ENCODE results near the gene TMEM181.
"Not testable (repeated sequence)": the region's sequence is repeated elsewhere in the genome, so short reads cannot be mapped to it uniquely, and the experiment has no call there.

The TMEM181 gene

GRCh38 chr6:158666628-158667359, 106.9 kb downstream of the TMEM181 start:
- FAIRE-seq: peak; percentile 17
- TF ChIP-seq POLR2A (IDR thresholded peaks at IDR 0.05; ENCODE audit: low read depth, low read length) (no peak), TAF1 (IDR thresholded peaks at IDR 0.05; ENCODE audit: borderline replicate concordance, low read depth, low read length) (no peak), POLR2AphosphoS5 (IDR thresholded peaks at IDR 0.05; ENCODE audit: low read depth, low read length) (no peak)
- no peak for DNase-seq (ENCODE audit: insufficient read length)

GRCh38 chr6:158667360-158667981, 107.6 kb downstream of the TMEM181 start:
- DNase-seq (ENCODE audit: insufficient read length) (no peak), FAIRE-seq (no peak)
- TF ChIP-seq TAF1 (IDR thresholded peaks at IDR 0.05; ENCODE audit: borderline replicate concordance, low read depth, low read length) (no peak), POLR2AphosphoS5 (IDR thresholded peaks at IDR 0.05; ENCODE audit: low read depth, low read length) (no peak), POLR2A (IDR thresholded peaks at IDR 0.05; ENCODE audit: low read depth, low read length) (no peak)

- TF ChIP-seq POLR2A (IDR thresholded peaks at IDR 0.05; ENCODE audit: low read depth, low read length): no peak
- no peak for TF ChIP-seq POLR2AphosphoS5 (IDR thresholded peaks at IDR 0.05; ENCODE audit: low read depth, low read length)
- no peak for TF ChIP-seq TAF1 (IDR thresholded peaks at IDR 0.05; ENCODE audit: borderline replicate concordance, low read depth, low read length)
- FAIRE-seq: no peak
- no peak for DNase-seq (ENCODE audit: insufficient read length)
These were observed 108.8 kb downstream of the TMEM181 start for GRCh38 chr6:158668707-158669103.

DNA sequence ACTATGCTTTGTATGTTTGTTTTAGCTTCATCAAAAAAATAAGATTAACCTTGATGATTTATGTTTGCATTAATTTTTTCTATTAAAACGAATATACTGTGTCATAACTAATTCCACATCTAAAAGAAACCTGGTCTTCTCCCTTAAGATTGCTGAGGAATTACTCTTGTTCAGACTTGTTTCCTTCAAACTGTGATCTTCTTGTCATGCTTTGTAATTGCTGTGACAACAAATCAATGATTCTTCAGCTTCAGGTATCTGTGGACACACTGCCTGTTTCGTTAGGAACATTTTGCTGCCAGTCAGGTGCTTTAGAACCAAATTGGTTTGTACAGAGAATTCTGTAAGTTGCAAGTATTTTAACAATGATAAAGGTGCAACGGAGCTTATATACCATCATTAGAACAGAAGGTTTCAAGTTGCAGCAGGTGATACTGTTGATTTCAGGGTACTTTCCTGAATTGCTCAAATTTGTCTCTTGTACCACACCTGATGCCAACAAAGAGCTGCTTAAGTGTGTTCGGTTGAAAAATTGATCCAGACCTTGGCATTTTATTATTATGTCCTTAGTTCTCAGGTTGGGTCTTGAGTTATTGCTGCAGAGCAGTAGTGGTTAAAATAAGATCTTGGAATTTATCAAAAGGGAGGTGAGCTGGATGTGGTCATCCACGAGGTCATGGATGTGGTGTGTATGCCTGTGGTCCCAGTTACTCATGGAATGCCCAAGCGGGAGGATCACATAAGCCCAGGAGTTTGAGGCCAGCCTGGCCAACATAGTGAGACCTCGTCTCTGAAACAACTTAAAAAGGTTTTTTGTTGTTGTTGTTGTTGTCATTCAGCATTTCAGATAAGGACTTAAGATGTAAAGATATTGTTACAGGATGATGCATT, 109.5 kb downstream of the TMEM181 start:
- DNase-seq (ENCODE audit: insufficient read length): no peak
- TF ChIP-seq TAF1 (IDR thresholded peaks at IDR 0.05; ENCODE audit: borderline replicate concordance, low read depth, low read length): no peak
- TF ChIP-seq POLR2AphosphoS5 (IDR thresholded peaks at IDR 0.05; ENCODE audit: low read depth, low read length): no peak
- no peak for TF ChIP-seq POLR2A (IDR thresholded peaks at IDR 0.05; ENCODE audit: low read depth, low read length)
- FAIRE-seq: no peak

DNA sequence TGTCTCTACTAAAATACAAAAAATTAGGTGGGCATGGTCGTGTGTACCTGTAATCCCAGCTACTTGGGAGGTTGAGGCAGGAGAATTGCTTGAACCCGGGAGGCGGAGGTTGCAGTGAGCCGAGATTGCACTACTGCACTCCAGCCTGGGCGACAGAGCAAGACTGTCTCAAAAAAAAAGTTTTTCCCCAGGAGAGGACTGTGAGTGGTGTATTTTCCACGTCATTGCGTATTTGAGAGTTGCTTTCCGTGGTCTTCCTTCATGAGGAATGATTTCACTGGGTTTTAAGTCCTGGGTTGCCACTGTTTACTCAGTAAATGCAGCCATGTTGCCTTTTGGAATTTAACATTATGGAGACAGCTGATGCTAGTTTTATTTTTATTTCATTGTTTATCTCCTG, 112.2 kb downstream of the TMEM181 start:
- not testable (repeated sequence) for DNase-seq (ENCODE audit: insufficient read length); FAIRE-seq

DNA sequence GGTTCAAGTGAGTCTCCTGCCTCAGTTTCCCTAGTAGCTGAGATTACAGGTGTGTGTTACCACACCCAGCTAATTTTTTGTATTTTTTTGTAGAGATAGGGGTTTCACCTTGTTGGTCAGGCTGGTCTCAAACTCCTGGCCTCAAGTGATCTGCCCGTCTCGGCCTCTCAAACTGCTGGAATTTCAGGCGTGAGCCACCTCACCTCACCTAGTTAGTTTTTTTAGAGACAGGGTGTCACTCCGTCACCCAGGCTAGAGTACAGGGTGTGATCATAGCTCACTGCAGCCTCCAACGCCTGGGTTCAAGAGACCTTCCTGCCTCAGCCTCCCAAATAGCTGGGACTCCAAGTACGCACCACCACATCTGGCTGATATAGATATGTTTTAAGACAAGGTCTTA, 112.8 kb downstream of the TMEM181 start:
- TF ChIP-seq POLR2A (IDR thresholded peaks at IDR 0.05; ENCODE audit: low read depth, low read length) (no peak), TAF1 (IDR thresholded peaks at IDR 0.05; ENCODE audit: borderline replicate concordance, low read depth, low read length) (no peak), POLR2AphosphoS5 (IDR thresholded peaks at IDR 0.05; ENCODE audit: low read depth, low read length) (no peak)
- no peak for DNase-seq (ENCODE audit: insufficient read length)
- no peak for FAIRE-seq

GRCh38 chr6:158674342-158675131, 114.6 kb downstream of the TMEM181 start:
- TF ChIP-seq POLR2A (IDR thresholded peaks at IDR 0.05; ENCODE audit: low read depth, low read length): no peak
- no peak for TF ChIP-seq TAF1 (IDR thresholded peaks at IDR 0.05; ENCODE audit: borderline replicate concordance, low read depth, low read length)
- TF ChIP-seq POLR2AphosphoS5 (IDR thresholded peaks at IDR 0.05; ENCODE audit: low read depth, low read length): no peak
- FAIRE-seq (no peak), DNase-seq (ENCODE audit: insufficient read length) (no peak)

DNA sequence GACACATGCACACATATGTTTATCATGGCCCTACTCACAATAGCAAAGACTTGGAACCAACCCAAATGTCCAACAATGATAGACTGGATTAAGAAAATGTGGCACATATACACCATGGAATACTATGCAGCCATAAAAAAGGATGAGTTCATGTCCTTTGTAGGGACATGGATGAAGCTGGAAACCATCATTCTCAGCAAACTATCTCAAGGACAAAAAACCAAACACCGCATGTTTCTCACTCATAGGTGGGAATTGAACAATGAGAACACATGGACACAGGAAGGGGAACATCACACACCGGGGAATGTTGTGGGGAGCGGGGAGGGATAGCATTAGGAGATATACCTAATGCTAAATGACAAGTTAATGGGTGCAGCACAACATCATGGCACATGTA, 117.2 kb downstream of the TMEM181 start:
- FAIRE-seq; DNase-seq (ENCODE audit: insufficient read length): not testable (repeated sequence)

GRCh38 chr6:158677906-158678578, 118.2 kb downstream of the TMEM181 start:
- no peak for FAIRE-seq
- DNase-seq (ENCODE audit: insufficient read length): no peak
- no peak for TF ChIP-seq POLR2AphosphoS5 (IDR thresholded peaks at IDR 0.05; ENCODE audit: low read depth, low read length)
- no peak for TF ChIP-seq TAF1 (IDR thresholded peaks at IDR 0.05; ENCODE audit: borderline replicate concordance, low read depth, low read length)
- TF ChIP-seq POLR2A (IDR thresholded peaks at IDR 0.05; ENCODE audit: low read depth, low read length): no peak

DNA sequence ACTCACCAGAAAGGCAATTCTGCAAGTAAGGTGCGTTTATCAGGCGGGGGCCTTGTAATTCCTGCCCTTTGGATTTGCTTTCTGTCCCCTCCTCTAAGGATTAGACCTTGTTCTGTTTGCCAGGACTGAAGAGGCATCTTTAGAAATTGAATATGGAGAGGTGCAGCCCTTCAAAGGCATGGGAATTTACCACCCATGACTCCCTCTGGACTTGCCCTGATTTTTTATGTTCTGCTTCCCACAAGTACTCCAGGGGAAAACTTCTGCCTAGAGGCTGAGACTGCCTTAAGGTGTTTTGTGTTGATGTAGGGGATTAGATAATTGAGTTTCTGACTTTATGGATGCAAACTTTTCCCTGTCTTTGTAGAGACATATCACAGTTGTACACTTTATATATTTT, 120.1 kb downstream of the TMEM181 start:
- DNase-seq (ENCODE audit: insufficient read length): no peak
- TF ChIP-seq POLR2AphosphoS5 (IDR thresholded peaks at IDR 0.05; ENCODE audit: low read depth, low read length) (no peak), TAF1 (IDR thresholded peaks at IDR 0.05; ENCODE audit: borderline replicate concordance, low read depth, low read length) (no peak), POLR2A (IDR thresholded peaks at IDR 0.05; ENCODE audit: low read depth, low read length) (no peak)
- no peak for FAIRE-seq

DNA sequence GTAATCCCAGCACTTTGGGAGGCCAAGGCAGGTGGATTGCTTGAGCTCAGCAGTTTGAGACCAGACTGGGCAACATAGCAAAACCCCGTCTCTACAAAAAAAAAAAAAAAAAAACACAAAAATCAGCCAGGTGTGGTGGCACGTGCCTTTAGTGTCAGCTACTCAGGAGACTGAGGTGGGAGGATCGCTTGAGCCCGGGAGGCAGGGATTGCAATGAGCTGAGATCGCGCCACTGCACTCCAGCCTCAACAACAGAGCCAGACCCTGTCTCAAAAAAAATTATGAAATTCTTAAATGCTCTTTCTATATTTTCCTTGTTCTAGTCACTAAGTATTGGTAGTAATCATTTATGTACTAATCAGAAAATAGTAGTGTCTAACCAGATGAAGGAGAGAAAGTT, 120.6 kb downstream of the TMEM181 start:
- FAIRE-seq: no peak
- TF ChIP-seq TAF1 (IDR thresholded peaks at IDR 0.05; ENCODE audit: borderline replicate concordance, low read depth, low read length): no peak
- TF ChIP-seq POLR2AphosphoS5 (IDR thresholded peaks at IDR 0.05; ENCODE audit: low read depth, low read length): no peak
- no peak for TF ChIP-seq POLR2A (IDR thresholded peaks at IDR 0.05; ENCODE audit: low read depth, low read length)
- DNase-seq (ENCODE audit: insufficient read length): no peak

All from GM12892 (cell line).